HG03108 (cell line): ENCODE data around the gene TMEM151B.

Source experiments
- ATAC-seq: cut with Tn5 transposase; IDR thresholded peaks from one replicate; pipeline ENCODE4 v1.9.1; 2021; ENCODE audit warnings: moderate library complexity; ENCODE audit not compliant: unreplicated experiment

Gene TMEM151B

DNA sequence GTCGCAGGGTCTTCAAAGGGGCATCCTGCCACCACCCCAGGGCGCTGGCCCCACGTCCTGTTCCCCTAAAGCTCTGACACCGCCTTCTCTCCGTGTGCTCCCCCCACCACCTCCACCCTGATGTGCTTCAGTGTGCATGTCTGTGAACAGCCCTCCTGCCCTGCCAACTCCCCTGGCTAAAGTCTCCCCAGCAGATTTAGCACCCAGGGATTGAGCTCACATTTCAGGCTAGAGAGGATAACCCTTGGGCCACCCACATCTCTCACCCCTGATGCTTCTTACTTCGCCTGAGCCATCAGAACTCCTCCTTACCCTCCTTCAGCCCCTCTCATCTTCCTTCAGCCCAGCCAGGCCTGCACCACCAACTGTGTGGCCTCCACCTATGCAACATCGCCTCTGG is 7.5 kb downstream of the TMEM151B start:
- no peak for ATAC-seq

DNA sequence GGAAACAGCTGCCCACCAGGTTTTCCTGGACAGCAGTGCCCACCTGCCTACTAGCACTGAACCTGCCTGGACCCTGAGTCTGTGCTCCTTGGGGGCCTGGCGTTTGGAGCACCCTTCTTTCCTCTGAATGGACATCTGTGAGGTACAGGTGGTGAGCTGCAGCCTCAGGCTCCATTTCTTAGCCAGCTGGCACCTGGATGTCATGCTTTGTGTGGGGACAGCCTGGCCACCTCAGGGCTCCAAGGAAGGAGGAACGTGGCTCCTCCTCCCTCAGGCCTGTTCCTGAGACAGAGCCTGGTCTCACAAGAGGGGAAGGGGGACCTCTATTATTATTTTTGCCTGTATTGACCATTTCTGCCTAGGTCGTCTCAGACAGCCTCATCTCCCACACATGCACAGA is 8.1 kb downstream of the TMEM151B start:
- ATAC-seq: no peak

DNA sequence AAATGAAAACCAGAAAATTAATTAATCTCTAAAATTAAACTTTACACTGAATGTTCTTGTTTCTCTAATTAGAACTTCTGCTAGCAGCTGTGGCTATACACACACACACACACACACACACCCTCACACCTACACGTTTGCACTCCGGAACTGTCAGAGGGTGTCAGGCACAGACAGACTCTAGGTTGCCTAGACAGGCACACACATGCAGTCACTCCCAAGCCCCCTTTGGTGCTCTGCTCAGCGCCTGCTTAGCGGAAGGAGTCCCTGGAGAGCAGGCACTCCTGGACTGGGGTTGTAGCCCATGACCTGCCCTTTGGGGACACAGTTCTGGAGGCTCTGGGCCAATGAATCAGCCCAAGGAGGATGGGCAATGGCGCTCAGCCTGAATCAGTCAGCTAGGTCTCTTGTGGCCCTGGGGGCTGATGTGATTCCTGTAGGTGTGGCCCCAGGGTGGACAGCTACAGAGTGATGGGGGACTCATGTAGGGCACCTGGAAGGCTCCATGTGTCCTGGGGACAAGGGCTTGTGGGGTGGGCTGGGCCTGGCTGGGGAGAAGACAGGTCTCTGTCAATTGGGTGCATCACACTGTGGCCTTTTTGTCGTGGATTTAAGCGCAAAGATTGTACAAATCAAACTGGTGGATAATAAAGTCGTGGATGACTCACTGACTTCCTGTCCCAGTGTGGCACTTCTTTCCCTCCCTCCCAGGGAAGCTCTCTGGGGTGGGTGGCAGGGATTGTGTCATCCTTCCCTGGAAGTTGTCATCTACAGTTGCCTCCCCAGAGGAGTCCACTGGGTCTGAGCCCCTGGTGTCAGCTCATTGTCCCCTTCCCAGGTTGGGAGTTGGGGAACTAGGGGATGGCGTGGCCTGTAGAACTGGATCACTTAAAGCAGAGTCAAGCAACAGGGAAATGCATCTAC is 8.8 kb downstream of the TMEM151B start:
- no peak for ATAC-seq

DNA sequence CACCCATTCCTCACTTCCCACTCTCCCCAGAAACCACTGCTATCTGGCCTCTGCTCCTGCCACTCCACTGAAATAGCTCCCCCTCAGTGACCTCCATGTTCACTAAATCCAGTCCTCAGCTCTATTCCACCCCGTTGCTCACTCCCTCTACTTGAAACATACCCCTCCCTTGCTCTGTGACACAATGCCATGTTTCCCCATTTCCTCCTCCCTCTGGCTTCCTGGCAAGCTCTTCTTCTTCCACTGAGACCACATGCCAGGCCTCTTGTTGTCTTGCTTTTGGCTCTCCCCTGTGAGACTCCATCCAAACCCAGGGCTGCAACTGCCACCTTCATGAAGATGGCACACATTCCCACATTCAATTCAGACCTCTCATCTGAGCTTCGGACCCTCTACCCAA is 13.9 kb downstream of the TMEM151B start:
- ATAC-seq: no peak

DNA sequence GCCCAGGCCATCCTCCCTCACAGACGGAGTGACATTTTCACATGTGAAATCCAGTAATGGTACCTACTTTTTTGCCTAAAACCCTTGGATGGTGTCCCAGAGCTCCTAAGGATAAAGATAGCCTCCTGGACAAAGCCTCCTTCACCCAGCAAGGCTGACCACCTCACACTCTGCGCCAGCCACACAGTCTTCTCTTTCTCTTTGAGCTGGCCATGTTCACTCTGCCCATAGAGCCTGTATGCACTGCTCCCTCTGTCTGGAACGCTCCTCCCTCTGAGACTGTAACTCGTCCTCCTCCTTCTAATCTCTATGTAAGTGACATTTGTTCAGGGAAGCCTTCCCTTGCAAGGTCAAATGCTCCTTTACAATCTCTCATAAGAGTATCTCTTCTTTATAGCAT is 14.6 kb downstream of the TMEM151B start:
- no peak for ATAC-seq

DNA sequence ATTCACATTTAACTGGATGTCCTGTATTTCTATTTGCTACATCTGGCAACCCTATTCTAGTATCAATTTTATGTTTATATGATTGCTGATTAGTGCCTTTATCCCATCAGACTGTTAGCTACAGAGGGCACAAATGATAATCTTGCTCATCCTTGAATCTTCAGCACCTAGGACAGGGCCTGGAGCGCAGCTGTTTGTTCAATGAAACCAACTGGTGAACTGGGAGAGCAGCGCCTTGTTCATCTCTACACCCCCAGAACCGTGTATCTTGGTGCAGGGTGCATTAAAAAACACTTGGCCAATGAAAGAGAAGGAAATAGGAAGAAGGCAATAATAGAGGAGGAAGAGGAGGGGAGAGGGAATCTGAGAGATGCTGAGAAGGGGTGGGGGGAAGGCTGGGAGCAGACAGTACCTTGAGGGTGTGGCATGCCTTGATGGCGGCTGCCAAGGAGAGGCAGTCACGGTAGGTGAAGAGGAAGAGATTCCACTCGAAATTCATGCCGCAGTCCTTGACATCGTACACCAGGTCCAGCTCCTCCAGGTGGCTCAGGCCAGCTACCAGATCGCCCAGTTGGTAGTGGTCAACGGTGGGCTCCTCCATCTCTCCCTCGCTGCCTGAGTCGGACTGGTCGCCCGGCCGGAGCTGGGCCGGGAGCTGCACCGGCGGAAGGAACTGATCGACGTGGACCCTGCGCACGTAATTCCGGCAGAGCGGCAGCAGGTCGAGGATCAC is 15.5 kb downstream of the TMEM151B start:
- ATAC-seq: no peak

DNA sequence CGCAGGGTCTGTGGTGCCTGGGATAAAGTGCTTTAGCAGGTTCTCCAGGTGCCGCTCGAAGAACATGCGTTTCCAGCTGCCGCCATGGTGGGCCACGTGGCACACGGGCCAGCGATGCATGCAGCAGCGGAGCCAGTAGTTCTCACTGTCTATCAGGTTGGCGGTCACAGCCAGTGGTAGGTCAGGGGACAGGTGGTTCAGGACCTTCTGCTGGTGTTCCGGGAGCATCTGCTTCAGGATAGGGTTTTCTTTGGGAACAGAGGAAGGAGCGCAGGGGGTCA is 16.0 kb downstream of the TMEM151B start:
- no peak for ATAC-seq

DNA sequence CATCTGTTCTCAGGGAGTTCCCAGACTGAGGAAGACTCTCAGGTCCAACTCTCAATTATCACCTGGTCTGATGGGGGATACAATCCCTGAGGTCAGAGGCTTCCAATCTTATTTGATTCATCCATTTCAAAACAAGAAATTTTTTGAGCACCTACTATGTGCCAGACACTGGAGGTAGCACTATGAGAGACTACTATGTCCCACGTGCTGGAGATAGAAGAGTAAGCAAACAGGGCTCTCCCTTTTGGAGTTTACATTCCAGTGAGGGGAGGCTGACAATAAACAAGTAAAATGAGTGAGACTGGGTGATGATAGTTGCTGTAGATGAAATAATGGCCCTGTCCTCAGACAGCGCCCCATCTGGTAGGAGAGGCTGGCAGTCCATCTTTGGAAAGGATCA is 16.5 kb downstream of the TMEM151B start:
- ATAC-seq: no peak

DNA sequence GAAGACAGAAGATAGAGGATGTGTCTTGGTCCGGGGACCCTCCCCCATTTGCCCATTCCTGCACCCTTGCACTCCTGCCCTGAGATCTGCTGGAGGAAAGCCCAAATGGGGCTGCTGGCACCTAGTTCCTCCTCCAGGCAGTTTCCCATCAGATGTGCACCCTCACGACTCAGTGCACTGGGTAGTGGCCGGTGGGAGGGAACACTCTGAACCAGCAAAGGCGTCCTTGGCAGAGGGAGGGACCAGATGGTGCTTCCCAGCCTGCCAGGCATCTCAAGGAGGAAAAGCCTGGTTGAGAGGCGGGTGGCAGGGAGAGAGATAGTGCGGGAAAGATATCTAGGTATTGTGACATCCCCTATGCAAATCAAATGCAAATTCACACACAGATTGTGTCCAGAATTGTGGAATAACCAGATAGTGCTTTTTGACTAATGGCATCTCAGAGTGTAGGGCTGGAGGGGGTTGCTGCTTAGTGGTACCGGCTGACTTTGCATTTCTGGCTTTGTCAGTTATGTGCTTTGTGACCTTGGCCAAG is 19.5 kb downstream of the TMEM151B start:
- ATAC-seq: no peak

DNA sequence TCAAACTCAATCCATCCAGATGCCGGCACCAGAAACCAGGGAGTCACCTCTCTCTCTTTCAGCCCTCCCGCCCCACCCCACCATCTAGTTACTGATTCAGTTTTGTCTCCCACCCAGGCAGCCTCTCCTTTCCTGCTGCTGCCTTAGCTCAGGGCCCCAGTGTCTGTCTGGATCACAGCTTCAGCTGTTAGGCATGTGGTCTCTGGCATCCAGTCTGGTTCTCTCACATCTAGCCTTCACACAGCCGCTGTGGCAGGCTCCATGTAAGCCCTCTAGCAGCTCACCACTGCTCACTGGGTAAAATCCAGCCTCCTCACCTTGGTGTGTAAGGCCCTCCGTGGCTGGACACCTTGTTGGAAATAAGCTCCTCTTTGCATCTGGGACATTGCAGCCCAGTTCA is 21.6 kb downstream of the TMEM151B start:
- no peak for ATAC-seq

DNA sequence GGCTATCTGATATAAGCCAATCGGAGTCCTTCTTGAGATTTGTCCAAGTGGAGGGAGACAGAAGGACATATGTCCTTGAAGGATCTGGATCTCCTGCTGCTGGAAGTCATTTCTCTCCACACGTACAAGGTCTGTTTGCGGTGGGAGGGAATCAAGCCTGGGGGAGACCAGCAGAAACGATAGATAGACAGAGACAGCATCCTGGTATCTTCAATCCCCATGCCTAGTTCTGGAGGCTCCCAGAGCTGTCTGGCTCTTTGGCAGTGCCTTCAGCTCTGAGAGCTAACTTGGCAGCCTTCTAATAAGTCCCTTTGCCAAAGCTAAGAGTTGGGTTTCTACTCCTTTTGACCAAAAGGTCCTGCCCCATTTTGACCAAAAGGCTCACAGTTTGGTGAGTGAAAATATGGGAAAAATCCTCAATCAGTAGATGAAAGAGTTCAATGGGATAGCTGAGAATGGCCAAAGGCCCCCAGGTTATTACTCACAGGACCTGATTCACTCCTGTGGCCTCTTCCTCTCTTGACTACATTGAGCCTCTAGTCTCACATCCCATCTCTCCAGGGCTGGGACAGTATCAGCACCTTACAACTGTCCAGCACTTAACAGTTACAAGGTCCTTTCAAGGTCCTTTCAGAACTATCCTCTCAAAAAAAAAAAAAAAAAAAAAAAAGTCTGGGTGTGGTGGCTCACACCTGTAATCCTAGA is 22.6 kb downstream of the TMEM151B start:
- no peak for ATAC-seq

DNA sequence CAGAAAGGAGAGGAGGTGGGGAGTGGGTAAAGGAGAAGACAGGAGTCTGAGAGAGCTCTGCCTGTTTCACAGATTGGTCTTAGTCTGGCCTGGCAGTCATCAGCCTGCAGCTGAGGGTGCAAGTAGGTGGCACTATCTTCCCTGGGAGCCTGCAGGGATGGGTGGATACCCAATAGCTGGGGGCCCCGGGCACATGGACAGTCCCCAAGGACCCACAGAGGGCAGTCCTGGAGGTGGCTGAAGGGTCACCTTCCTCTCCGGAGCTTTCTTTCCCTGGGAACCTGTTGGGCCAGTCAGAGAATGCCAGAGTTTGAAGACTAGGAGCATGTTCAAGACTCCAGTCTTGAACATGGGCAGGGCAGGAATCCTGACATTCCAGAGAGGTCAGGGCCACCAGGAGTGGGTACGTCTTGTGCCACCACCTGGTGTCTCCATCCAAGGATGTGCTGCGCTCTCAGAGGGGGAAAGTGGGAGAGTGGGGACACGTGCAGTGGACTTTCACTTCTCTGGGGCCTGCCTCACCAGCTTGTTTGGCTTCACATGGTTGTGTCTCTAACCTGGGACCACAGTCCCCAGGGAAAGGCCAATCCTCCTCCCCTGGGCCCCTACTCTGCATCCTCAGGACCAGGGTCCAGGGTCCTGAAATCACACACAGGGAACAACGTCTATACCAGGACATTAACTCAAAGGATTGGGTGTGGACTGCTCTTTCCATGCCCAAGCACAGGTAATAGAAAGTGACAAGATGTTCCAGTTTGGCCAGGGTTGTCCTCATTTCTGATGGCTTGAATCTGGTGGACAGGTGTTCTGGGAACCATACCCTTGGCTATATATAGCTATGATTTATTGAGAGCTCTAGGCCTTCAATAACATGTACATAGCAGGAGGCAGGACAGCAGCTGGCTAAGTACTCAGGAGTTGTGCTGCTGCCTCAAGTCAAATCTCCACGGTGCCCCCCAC is 24.9 kb downstream of the TMEM151B start:
- ATAC-seq: no peak

DNA sequence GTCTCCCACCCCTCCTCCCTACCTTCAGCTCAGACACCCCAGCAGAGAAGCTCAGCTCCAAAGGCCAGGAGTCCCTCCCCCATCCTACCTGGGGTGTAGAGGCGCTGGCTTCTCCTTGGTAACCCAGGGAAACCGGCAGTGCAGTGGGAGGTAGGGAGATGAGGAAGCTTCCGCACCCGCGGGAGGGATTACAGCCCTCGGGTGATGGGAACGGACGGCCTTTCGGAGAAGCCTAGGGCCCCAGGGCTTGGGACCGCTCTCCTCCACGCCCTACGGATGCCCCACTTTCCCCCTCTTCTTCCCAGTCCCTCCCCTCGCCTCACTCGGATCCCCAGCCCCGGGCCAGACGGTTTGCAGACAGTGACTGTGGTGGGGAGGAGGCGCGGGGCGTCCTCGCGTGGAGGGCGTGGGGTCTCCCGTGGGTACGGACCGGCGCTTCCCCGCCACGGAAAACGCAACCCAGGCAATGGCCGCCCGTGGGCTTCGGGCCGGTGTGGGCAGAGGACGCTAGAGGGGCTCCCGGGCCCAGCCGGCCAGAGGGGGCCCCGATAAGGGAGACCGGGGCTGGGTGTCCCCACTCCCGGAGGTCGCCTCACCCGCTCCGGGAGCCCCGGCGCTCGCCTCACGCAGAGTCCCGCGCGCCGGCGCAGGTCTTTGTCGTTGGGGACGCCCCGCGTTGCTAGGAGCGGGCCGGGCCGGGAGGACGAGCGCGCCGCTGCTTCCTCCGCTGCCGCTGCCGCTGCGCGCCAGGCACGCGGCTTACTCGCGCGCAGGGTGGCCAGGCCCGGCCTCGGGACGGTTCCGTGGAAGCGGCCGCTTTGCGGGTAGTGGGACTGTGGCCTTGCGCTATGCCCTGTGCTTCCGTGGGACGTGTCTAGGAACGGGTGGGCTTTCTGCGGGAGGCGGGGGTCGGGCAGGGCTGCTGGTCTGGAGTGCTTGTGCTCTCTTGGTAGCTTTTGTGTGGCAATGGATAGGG is 27.1 kb downstream of the TMEM151B start:
- ATAC-seq: no peak

DNA sequence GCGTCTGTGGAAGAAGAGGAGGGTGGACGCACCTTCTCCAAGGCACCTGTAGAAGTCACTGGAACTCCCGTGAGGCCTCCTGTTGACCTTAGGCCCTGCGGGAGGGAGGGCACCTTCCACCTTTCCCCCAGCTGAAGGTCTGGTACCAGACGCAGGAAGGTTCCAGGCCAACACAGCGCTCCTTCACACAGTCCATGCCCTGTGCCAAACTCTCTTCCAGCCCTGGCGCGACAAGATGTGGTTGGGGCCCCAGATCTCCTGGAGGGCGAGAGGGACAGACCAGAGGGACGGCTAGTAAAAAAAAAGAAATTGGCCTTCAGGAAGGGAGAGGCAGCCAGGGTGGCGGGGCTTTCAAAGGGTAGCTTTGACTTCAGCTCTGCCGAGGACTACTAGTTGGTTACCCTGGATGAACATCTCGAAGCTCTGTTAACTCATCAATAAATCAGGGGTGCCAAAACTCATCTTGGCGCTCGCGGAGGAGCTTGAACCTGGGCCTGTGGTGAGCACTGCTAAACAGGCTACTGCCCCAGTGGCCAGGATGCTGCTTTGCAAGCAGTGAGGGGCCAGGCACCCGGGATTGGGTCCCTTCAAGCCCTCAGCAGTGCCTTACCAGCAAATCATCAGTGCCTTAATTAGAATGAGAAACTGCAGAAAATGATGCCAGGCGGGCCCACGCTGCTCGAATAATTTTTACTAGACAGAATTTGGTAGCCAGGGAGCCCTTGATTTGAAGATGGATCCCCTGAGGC is 28.0 kb downstream of the TMEM151B start:
- no peak for ATAC-seq

DNA sequence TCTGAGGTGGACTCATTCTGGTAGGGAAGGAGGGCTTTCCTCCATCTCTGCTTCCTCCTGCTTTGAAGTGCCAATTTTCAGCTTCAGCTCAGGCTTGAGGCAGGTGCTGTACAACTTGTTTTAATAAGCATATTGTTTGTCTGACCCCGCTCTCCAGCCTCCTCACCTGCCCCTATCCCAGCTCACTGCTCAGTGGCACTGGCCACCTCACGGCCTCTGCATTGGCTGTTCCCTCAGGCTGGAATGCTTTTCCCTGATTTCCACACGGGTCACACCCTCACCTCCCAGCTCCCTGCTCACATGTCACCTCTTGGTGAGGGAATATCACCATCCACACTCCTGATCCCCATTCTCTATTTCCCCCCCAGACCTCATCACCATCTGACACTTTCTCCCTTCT is 28.6 kb downstream of the TMEM151B start:
- ATAC-seq: no peak

DNA sequence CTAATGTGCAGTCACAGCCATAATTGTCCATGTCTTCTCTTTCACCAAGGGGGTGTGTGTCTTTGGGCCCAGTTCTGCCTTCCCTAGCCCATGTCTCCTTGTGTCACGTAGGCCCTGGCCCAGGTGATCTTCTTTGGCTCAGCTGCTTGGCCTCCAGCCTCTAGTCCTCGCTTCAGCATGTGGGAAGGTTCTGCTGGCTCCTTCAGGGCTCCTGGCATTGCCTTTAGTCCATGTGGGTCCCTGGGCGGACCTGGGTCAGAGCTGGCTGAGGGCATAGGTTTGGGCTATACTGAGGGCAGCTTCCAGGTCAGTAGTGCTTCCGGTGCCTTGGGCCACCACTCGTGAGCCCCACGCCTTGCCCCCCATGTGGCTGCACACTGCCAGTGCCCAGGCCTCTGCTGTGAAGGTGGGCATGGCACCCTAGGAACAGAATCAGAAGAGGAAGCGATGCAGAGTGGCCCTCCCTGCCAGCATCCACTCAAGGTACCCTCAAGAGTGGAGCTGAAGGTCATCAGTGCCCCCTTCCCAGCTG is 30.1 kb downstream of the TMEM151B start:
- ATAC-seq: no peak

DNA sequence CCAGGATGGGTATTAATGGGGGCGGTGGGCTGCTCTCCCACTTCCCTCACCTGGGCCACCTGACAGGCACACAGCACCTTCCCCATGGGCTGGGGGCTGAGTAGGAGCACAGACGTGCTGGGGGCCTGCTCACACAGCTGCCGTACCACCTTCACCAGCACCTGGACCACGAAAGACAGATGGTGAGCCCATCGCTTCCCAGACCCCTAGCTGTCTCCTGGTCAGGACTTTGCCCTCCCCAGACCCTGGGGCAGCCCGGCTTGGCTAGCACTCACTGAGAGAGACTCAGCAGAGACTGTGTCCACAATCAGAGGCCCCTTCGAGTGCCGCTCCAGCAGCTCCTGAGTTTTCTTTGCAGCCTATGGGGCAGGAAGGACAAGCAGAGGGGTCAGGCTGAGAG is 30.9 kb downstream of the TMEM151B start:
- no peak for ATAC-seq

DNA sequence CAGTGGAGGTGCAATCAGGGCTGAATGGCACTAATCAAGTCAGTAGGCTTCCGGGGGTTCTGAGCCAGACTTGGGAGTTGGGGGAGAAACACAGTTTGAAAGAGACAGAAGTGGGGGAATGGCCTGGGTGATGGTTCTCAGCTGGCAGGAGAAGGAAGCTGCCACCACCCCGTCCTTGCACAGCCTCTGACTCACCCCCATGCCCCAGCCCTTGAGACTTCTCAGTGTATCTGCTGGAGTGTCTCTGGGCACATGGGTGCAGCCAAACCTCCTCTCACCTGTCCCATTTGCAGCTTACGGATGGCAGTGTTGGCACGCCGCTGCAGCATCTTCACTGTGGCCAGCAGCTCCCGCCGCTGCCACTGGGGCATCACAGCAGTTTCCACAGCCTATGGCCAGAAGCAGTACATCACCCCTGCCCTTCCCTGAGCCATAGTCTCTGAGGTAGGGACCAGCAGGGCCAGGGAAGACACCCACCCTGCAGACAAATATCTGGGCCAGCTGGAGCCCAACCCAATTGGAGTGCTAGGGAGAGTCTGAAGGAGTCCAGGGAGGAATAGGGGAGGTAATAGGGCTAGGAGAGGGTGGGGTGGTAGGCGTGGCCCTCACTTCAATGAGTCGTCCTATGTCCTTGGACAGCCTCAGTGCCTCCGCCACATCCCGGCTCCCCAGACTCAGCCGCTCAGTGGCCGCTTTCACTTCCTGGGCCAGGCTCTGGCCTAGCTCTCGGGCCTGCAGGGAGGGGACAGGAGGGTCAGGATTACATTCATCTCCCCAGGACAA is 31.7 kb downstream of the TMEM151B start:
- ATAC-seq: no peak
